GM12878 (cell line): ENCODE measurements around the gene TMEM79. TPM values are rescaled to one million over a fixed set of nuclear protein-coding genes. Genes with fewer than 3 reads are reported as not detected.

Source experiments
- ATAC-seq: fragments of 200-7000 bp; cut with Tn5 transposase; 3 replicates; pipeline ENCODE4 v1.9.1; 2020; ENCODE audit warnings: mild to moderate bottlenecking, moderate library complexity
- BruUV-seq: library from RNA; stranded (reverse); fragments of 400-500 nt; replicated peaks from 2 replicates; lab custom pipeline; 2021; lab: Mats Ljungman, UMichigan
- CTCF ChIA-PET: fragments of 300-600 bp; sonication (Branson Sonifier 250); formaldehyde crosslinking; extraction: SDS; loops from one replicate; lab custom pipeline; 2021; ENCODE audit warnings: inconsistent platforms; lab: Yijun Ruan, JAX
- POLR2A ChIA-PET: fragments of 350-600 bp; formaldehyde crosslinking; extraction: SDS; loops from one replicate; lab custom pipeline; 2021; ENCODE audit warnings: inconsistent platforms; lab: Charles Lee
- RAD21 ChIA-PET: fragments of 300-600 bp; sonication (Branson Sonifier 250); formaldehyde crosslinking; loops from one replicate; lab custom pipeline; 2023; ENCODE audit warnings: antibody characterized with exemption; ENCODE audit not compliant: unreplicated experiment; lab: Charles Lee
- SMC1A ChIA-PET: fragments of 300-600 bp; sonication (Branson Sonifier 250); formaldehyde crosslinking; loops from one replicate; lab custom pipeline; 2023; ENCODE audit not compliant: unreplicated experiment, uncharacterized antibody; lab: Charles Lee
- DNase-seq: peaks from one replicate; pipeline ENCODE4 v3.0.0-alpha.2; 2011; ENCODE audit warnings: low read depth, low spot score
- FAIRE-seq: peaks from 3 replicates; lab custom pipeline; 2011; peaks lifted over from hg19 to GRCh38; lab: Jason Lieb, UNC
- H2AFZ ChIP-seq: 2 replicates; pipeline ENCODE4 v1.6.0; 2011; ENCODE audit warnings: low read depth, low read length, control low read depth; ENCODE audit not compliant: control insufficient read depth
- H3K27ac ChIP-seq: 2 replicates; pipeline ENCODE4 v1.5.1; 2011; ENCODE audit warnings: control low read depth; ENCODE audit not compliant: control insufficient read depth, insufficient read depth
- H3K27me3 ChIP-seq, 2 experiments: replicated peaks in 1 of 2; 2 replicates each; pipeline versions ENCODE4 v1.6.0 to v1.6.1; 2011; ENCODE audit warnings: low read length in 1 of 2; ENCODE audit not compliant: control insufficient read depth in 2 of 2, insufficient read depth in 2 of 2
- H3K36me3 ChIP-seq, 2 experiments: 2 replicates each; pipeline ENCODE4 v1.5.1; 2011; ENCODE audit warnings: low read length in 1 of 2; ENCODE audit not compliant: control insufficient read depth in 2 of 2, insufficient read depth in 2 of 2
- H3K4me1 ChIP-seq: 2 replicates; pipeline ENCODE4 v1.6.1; 2011; ENCODE audit warnings: mild to moderate bottlenecking, low read length, moderate library complexity, mixed read lengths; ENCODE audit not compliant: control insufficient read depth, insufficient read depth
- H3K4me2 ChIP-seq: 2 replicates; pipeline ENCODE4 v1.6.0; 2011; ENCODE audit warnings: control low read depth; ENCODE audit not compliant: control insufficient read depth, insufficient read depth
- H3K4me3 ChIP-seq: fragments of 200-600 bp; sonication (generic); 2 replicates; pipeline ENCODE4 v1.5.1; 2016
- H3K79me2 ChIP-seq: 2 replicates; pipeline ENCODE4 v1.6.0; 2011; ENCODE audit warnings: low read length; ENCODE audit not compliant: control insufficient read depth, insufficient read depth
- H3K9ac ChIP-seq: 2 replicates; pipeline ENCODE4 v1.8.0; 2011; ENCODE audit warnings: low read length, control low read depth, mixed read lengths; ENCODE audit not compliant: control insufficient read depth, insufficient read depth
- H3K9me3 ChIP-seq: replicated peaks from 3 replicates; pipeline ENCODE4 v1.5.1; 2011; ENCODE audit warnings: mild to moderate bottlenecking, low read length; ENCODE audit not compliant: control insufficient read depth, insufficient read depth
- H4K20me1 ChIP-seq: 2 replicates; pipeline ENCODE4 v1.6.0; 2011; ENCODE audit not compliant: control insufficient read depth, insufficient read depth
- BMI1 ChIP-seq: fragments of 450-650 bp; IDR thresholded peaks from 2 replicates; pipeline ENCODE4 v1.6.1; 2016; ENCODE audit warnings: mild to moderate bottlenecking, moderate library complexity, borderline replicate concordance
- E4F1 ChIP-seq: fragments of 450-650 bp; IDR thresholded peaks from 2 replicates; pipeline ENCODE4 v1.6.1; 2018; ENCODE audit warnings: borderline replicate concordance, mild to moderate bottlenecking; ENCODE audit not compliant: partially characterized antibody
- ELK1 ChIP-seq: IDR thresholded peaks from 2 replicates; pipeline ENCODE4 v1.6.1; 2012; ENCODE audit warnings: low read depth, low read length, improper control_type of control experiment
- FOS ChIP-seq: IDR thresholded peaks from 3 replicates; pipeline ENCODE4 v1.6.1; 2011; ENCODE audit warnings: borderline replicate concordance; ENCODE audit not compliant: insufficient read length; ENCODE audit errors: extremely low read depth
- GABPA ChIP-seq: IDR thresholded peaks from 2 replicates; pipeline ENCODE4 v1.6.1; 2014; ENCODE audit warnings: antibody characterized with exemption, low read depth, mild to moderate bottlenecking, inconsistent platforms
- IKZF1 ChIP-seq: fragments of 450-650 bp; conservative IDR thresholded peaks from 2 replicates; pipeline ENCODE4 v1.6.1; 2017; ENCODE audit warnings: antibody characterized with exemption, mild to moderate bottlenecking
- JUNB ChIP-seq: IDR thresholded peaks from 2 replicates; pipeline ENCODE4 v1.6.1; 2016; ENCODE audit warnings: antibody characterized with exemption, mild to moderate bottlenecking
- MAX ChIP-seq: IDR thresholded peaks from 2 replicates; pipeline ENCODE4 v1.6.1; 2012; ENCODE audit warnings: low read depth, low read length, improper control_type of control experiment
- MYB ChIP-seq: fragments of 150-350 bp; IDR thresholded peaks from 2 replicates; pipeline ENCODE4 v1.6.1; 2014; ENCODE audit warnings: mild to moderate bottlenecking, low read depth, low read length, borderline replicate concordance
- NFXL1 ChIP-seq: fragments of 450-650 bp; IDR thresholded peaks from 2 replicates; pipeline ENCODE4 v1.6.1; 2017; ENCODE audit warnings: antibody characterized with exemption, mild to moderate bottlenecking, borderline replicate concordance
- POLR2AphosphoS2 ChIP-seq: IDR thresholded peaks from 2 replicates; pipeline ENCODE4 v1.6.1; 2011; ENCODE audit warnings: low read depth, mild to moderate bottlenecking, low read length, improper control_type of control experiment, moderate library complexity
- RELA ChIP-seq: fragments of 450-650 bp; IDR thresholded peaks from 2 replicates; pipeline ENCODE4 v1.8.0; 2014; ENCODE audit warnings: borderline replicate concordance; ENCODE audit not compliant: partially characterized antibody
- in situ Hi-C: fragments of 300-500 bp; cut with MboI; formaldehyde crosslinking; loops from 9 replicates; pipeline ENCODE4 v1.14.3; 2018; ENCODE audit warnings: mixed read lengths
- intact Hi-C: fragments of 100-400 bp; cut with micrococcal nuclease; formaldehyde crosslinking; loops from one replicate; pipeline ENCODE4 v1.14.2; 2022; ENCODE audit not compliant: unreplicated experiment
- polyA plus RNA-seq, 11 experiments: library from polyadenylated mRNA; depleted of rRNA in 4 of 11; unstranded in 6 of 11; stranded (reverse) in 5 of 11; fragments of >200 nt; fragmentation: Nextera tagmentation in 4 of 11; fragmentation: Illumina TruSeq in 1 of 11; extraction: Ambion mirVana in 4 of 11; extraction: Trizol in 1 of 11; gene quantifications; 1 replicate in 1 of 11; 2 replicates in 10 of 11; pipeline versions ENCODE4 v1.2.1 to v1.2.3, GENCODE V29; 2011 to 2016; ENCODE audit warnings: inconsistent platforms in 2 of 11, missing spikeins in 2 of 11, low read depth in 1 of 11
- total RNA-seq, 4 experiments: library from RNA; depleted of rRNA in 3 of 4; stranded (reverse); fragments of >200 nt in 3 of 4; fragmentation: Illumina TruSeq in 1 of 4; extraction: Trizol in 1 of 4; gene quantifications; 2 replicates each; pipeline versions ENCODE4 v1.2.1 to v1.2.3, GENCODE V29; 2013 to 2021
- TF ChIP-seq, protein P1 (sequence below): fragments of 450-650 bp; IDR thresholded peaks from 2 replicates; pipeline ENCODE4 v1.6.1; 2017; ENCODE audit warnings: mild to moderate bottlenecking, moderate library complexity

TMEM79 gene
- total and polyA plus RNA-seq, 10 of the 15 experiments (the other 5 are each of a cell fraction or from before 2014, with no cell fraction given), result 0.47 to 5.2 (median 3.8) TPM

DNA sequence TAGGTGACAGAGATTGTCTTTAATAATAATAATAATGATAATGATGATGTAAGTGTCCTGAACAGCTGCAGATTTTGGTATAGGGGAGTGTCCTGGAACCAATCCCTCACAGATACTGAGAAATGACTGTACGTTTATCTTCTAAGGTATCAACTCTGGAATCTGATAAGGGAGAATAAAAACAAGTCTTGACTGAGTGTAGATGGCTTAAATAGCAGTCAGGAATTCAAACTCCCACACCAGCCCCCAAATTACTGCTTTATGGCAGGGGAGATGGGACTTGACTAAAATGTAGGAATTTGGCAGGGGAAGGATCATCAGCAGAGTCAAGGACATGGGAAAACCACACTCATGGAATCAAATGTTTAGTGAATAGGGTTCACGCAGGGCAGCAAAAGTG is 21.1 kb downstream of the TMEM79 start (continued):
- TF ChIP-seq ELK1 (no peak), MAX (no peak), JUNB (no peak), BMI1 (no peak)

DNA sequence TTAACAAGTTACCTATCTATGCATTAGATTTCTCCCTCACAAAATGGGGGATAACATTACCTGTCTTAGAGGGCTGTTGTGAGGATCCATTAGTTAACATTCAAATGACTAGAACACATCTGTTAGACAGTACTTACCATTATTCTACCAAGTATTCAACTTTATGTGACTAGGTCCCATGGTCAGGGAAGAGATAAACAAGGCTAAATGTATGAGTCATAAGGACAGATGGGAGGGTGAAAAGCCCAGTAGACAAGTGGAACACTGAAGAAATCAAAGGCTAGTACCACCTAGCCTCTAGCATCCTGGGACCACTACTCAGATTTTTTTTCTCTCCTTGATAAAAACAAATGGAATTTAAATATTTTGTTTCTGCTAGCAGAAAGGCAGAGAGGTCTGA is 24.0 kb downstream of the TMEM79 start:
- POLR2A ChIA-PET, result interaction anchor here (0.8 kb wide), 1 partner anchor 24 kb away, joined by 3 read pairs; the partner anchor contains the start of gene TMEM79
- ATAC-seq, result no peak
- TF ChIP-seq FOS (no peak), NFXL1 (no peak), IKZF1 (no peak), E4F1 (no peak), RELA (no peak), MYB (no peak), POLR2AphosphoS2 (no peak), GABPA (no peak)
- TF ChIP-seq, protein P1, sequence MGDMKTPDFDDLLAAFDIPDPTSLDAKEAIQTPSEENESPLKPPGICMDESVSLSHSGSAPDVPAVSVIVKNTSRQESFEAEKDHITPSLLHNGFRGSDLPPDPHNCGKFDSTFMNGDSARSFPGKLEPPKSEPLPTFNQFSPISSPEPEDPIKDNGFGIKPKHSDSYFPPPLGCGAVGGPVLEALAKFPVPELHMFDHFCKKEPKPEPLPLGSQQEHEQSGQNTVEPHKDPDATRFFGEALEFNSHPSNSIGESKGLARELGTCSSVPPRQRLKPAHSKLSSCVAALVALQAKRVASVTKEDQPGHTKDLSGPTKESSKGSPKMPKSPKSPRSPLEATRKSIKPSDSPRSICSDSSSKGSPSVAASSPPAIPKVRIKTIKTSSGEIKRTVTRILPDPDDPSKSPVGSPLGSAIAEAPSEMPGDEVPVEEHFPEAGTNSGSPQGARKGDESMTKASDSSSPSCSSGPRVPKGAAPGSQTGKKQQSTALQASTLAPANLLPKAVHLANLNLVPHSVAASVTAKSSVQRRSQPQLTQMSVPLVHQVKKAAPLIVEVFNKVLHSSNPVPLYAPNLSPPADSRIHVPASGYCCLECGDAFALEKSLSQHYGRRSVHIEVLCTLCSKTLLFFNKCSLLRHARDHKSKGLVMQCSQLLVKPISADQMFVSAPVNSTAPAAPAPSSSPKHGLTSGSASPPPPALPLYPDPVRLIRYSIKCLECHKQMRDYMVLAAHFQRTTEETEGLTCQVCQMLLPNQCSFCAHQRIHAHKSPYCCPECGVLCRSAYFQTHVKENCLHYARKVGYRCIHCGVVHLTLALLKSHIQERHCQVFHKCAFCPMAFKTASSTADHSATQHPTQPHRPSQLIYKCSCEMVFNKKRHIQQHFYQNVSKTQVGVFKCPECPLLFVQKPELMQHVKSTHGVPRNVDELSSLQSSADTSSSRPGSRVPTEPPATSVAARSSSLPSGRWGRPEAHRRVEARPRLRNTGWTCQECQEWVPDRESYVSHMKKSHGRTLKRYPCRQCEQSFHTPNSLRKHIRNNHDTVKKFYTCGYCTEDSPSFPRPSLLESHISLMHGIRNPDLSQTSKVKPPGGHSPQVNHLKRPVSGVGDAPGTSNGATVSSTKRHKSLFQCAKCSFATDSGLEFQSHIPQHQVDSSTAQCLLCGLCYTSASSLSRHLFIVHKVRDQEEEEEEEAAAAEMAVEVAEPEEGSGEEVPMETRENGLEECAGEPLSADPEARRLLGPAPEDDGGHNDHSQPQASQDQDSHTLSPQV, result no peak

More for the DNA sequence above, 24.0 kb downstream of the TMEM79 start:
- DNase-seq (no peak), FAIRE-seq (no peak)
- no peaks in the 10 kb centered on the region for H3K4me1 ChIP-seq
- ChIA-PET SMC1A (interaction anchor here (1.1 kb wide), 1 partner anchor 162 kb away, joined by 5 read pairs; no protein-coding TSS in a partner anchor), RAD21 (no interaction called here), CTCF (interaction anchor here (1.3 to 2.1 kb wide), 3 partner anchors 11 to 78 kb away, joined by 3 to 7 read pairs (median 3); partner anchors contain the start of gene SMG5)
- no peaks in the 10 kb centered on the region for H3K27me3 ChIP-seq
- no peak overlapping the region for H3K27ac ChIP-seq
- no peaks in the 10 kb centered on the region for H3K9me3 ChIP-seq
- intact Hi-C loops (no loop called here), in situ Hi-C loops (no loop called here)
- H3K9ac ChIP-seq, result no peak overlapping the region
- peaks cover 16 to 36% of the 10 kb centered on the region in 2 experiments for H3K36me3 ChIP-seq
- TSS peak; percentile 13 for BruUV-seq
- no peak overlapping the region for H3K4me3 ChIP-seq
- H4K20me1 ChIP-seq, result no peaks in the 10 kb centered on the region
- no peak overlapping the region for H2AFZ ChIP-seq
- H3K79me2 ChIP-seq, result no peaks in the 10 kb centered on the region
- no peak overlapping the region for H3K4me2 ChIP-seq
